ENCODE results near the gene TADA2A.
A peak's percentile ranks its signal among the peaks of the same experiment; 100 is the strongest.

Gene TADA2A

GRCh38 chr17:37461668-37462067 lies 55.0 kb downstream of the TADA2A start:
- no peak for DNase-seq (ENCODE audit: low read depth in 1 of 2, low spot score in 1 of 2)

DNA sequence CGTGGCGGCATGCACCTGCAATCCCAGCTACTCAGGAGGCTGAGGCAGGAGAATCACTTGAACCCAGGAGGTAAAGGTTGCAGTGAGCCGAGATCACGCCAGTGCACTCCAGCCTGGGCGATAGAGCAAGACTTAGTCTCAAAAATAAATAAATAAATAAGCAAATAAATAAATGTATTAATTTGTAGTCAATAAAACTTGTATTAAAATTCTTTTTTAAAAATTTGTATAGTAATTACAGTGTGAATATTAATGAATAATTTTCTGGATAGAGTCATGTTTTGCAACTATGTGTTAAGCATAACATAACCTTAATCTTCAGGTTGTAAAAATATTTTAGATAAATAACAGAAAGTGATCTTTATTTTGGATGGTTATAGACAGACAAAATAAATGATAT lies 55.8 kb downstream of the TADA2A start:
- no peak for DNase-seq (ENCODE audit: low read depth in 1 of 2, low spot score in 1 of 2)

- DNase-seq (ENCODE audit: low read depth in 1 of 2, low spot score in 1 of 2) = no peak
Observed at GRCh38 chr17:37463039-37463438, 56.4 kb downstream of the TADA2A start.

GRCh38 chr17:37465069-37465616 lies 58.5 kb downstream of the TADA2A start:
- DNase-seq (ENCODE audit: low read depth in 1 of 2, low spot score in 1 of 2) = no peak

DNA sequence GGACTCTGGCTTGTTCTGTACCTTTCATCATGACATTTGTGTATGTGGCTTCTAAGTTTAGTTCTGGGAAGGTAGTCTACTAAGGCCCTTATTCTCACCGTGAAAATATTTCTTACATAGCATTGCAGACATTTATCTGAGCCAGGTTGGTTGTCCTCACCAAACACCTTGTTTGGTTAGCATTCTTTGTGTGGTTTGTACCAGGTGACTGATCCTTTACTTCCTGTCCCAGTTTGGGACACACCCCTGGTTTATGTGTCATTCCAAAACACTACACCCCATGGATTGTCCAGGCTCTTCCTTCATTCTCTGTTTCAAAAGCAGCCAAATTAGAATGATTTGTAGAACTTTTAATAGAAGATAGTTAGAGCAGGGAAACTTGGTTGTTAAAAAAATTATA lies 59.8 kb downstream of the TADA2A start:
- no peak for DNase-seq (ENCODE audit: low read depth in 1 of 2, low spot score in 1 of 2)

GRCh38 chr17:37470181-37470580 lies 63.5 kb downstream of the TADA2A start:
- no peak for DNase-seq (ENCODE audit: low read depth in 1 of 2, low spot score in 1 of 2)

- DNase-seq (ENCODE audit: low read depth in 1 of 2, low spot score in 1 of 2) = no peak
Observed at GRCh38 chr17:37475731-37476420, 69.2 kb downstream of the TADA2A start.

DNA sequence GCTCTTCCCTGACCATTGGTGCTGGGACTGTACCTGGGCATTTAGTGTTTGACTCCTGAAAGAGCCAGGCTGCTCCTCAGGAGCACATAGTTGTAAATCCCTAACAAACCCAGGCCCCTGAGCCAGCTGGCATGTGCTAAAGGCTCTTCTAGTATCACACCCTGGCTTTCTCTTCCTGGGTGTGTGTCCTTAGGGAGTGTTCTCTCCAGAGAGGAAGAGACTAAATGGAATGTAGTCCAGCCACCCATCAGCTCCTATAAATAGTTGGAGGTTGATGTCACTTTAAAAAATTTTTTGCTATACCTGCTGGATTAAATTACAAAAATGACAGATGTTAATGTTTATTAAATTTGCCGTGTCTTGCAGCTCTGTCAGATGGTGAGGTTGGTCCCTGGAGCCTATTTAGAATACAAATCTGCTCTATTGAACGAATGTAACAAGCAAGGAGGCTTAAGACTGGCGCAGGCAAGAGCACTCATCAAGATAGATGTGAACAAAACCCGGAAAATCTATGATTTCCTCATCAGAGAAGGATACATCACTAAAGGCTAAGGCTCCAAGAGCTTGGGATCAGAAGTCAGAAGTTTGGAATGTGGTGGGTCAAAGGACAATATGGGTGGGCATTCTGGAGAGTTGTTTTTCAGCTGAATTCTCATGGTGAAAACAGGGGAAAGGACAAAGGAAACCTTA lies 69.9 kb downstream of the TADA2A start:
- no peak for DNase-seq (ENCODE audit: low read depth in 1 of 2, low spot score in 1 of 2)

- DNase-seq (ENCODE audit: low read depth in 1 of 2, low spot score in 1 of 2) = no peak
Observed at GRCh38 chr17:37478187-37478586, 71.5 kb downstream of the TADA2A start.

- DNase-seq (ENCODE audit: low read depth in 1 of 2, low spot score in 1 of 2) = no peak
Observed at GRCh38 chr17:37479025-37479424, 72.3 kb downstream of the TADA2A start.

- DNase-seq (ENCODE audit: low read depth in 1 of 2, low spot score in 1 of 2) = no peak
Observed at GRCh38 chr17:37480427-37480826, 73.7 kb downstream of the TADA2A start.

GRCh38 chr17:37481001-37481665 lies 74.4 kb downstream of the TADA2A start:
- DNase-seq (ENCODE audit: low read depth in 1 of 2, low spot score in 1 of 2) = no peak

GRCh38 chr17:37483311-37484039 lies 76.8 kb downstream of the TADA2A start:
- DNase-seq (ENCODE audit: low read depth in 1 of 2, low spot score in 1 of 2) = no peak

GRCh38 chr17:37485938-37486570 lies 79.4 kb downstream of the TADA2A start:
- DNase-seq (ENCODE audit: low read depth in 1 of 2, low spot score in 1 of 2) = no peak

DNA sequence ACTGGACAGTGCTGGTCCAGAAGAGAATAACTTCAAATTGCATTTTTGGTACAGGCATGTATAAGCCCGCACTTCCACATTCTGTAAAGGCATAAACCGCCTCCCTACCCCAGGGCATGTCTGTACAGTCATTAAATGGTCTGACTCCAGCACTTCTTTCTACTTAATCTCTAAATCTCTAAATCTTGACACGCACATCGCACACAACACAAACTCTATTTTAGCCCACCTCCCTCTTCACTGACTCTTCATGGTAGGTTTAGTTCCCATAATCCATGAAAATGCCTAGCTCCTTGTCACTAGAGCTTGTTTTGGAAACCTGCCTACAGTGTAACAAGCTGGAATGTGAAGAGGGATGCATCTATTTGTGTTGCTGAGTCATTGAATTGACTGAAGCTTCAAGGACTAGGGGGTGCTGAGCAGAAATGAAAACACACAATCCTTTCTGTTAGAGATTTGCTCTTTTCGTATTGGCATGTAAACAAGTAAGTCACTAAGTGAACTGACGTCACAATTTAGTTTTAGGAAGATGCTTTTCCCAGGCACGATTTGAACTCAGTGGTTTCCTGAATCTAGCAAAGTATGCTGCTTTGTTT lies 81.4 kb downstream of the TADA2A start:
- DNase-seq (ENCODE audit: low read depth in 1 of 2, low spot score in 1 of 2) = no peak

DNA sequence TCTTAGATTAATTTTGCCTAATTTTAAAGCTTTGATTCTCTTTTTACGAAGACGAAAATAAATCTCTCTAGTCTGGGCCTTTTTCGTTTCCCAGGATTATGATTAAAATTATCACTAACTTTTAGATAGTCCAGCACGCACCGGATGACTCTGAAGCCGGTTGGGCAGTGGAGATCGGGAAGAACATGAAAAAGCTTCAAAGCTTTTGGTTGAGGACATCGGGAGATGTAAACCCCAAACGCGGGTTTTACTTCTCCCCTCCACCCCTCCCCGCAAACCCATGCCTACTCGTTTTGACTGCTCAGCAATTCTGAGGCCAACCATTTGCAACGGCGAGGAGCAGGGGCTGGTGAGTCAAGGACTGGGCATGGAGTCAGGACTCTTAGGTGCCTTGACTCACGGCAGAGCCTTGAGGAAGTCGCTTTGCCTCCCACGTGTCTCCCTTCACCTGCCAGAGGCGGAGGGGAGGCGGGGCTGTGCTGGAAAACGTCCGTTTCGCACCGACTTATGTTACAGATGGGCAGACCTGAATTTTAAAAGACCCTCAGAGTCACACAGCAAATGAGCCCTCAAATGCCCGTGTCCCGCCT lies 82.0 kb downstream of the TADA2A start:
- peak; percentile 26 to 55 for DNase-seq (ENCODE audit: low read depth in 1 of 2, low spot score in 1 of 2)

GRCh38 chr17:37489197-37490001 lies 82.7 kb downstream of the TADA2A start, which contains the start of gene DUSP14:
Gene DUSP14, plus strand, starts transcription at chr17:37489891. Its CDS starts 22,382 bp downstream, at chr17:37512273.
- DNase-seq (ENCODE audit: low read depth in 1 of 2, low spot score in 1 of 2) = peak; percentile 60 to 66

GRCh38 chr17:37490022-37490587 lies 83.4 kb downstream of the TADA2A start:
- DNase-seq (ENCODE audit: low read depth in 1 of 2, low spot score in 1 of 2) = peak; percentile 47 to 55

Data from activated CD4-positive, alpha-beta T cell treated with anti-CD3 and anti-CD28 coated beads, Interleukin-2, amount 50 U/mL, for 24 hours (primary cell).